T-helper 9 cell (primary cell): ENCODE data around the gene ACOX2.

ENCODE experiments used
- DNase-seq: peaks from one replicate; pipeline ENCODE4 v3.0.0-alpha.2; 2020
- total RNA-seq, 2 donors: gene quantifications; one replicate each; lab custom pipeline; 2026; lab: John Stamatoyannopoulos, UW

Gene ACOX2
- 0 reads per million in 2 donors for total RNA-seq

GRCh38 chr3:58536501-58537411 lies at the start of gene ACOX2:
Gene ACOX2 (minus strand): TSS chr3:58537190. CDS start chr3:58535106, 2,084 bp downstream.
- no peak for DNase-seq

GRCh38 chr3:58585994-58586393 lies 49.0 kb upstream of the ACOX2 start:
- DNase-seq, result no peak

- peak; percentile 32 for DNase-seq
These were observed 48.2 kb upstream of the ACOX2 start for GRCh38 chr3:58585005-58585786.

GRCh38 chr3:58584690-58585004 lies 47.7 kb upstream of the ACOX2 start:
- no peak for DNase-seq

GRCh38 chr3:58581328-58582091 lies 44.5 kb upstream of the ACOX2 start:
- no peak for DNase-seq

- DNase-seq, result no peak
These were observed 43.9 kb upstream of the ACOX2 start for GRCh38 chr3:58580826-58581327.

GRCh38 chr3:58578873-58579272 lies 41.9 kb upstream of the ACOX2 start:
- no peak for DNase-seq

- DNase-seq, result no peak
These were observed 40.4 kb upstream of the ACOX2 start, which contains the start of gene FAM107A for GRCh38 chr3:58577269-58577821. Gene FAM107A (minus strand): TSS chr3:58577391. CDS start chr3:58569860, 7,531 bp downstream.

GRCh38 chr3:58576716-58577115 lies 39.7 kb upstream of the ACOX2 start:
- DNase-seq, result no peak

- DNase-seq, result no peak
These were observed 39.1 kb upstream of the ACOX2 start for GRCh38 chr3:58575971-58576652.

GRCh38 chr3:58574682-58575081 lies 37.7 kb upstream of the ACOX2 start:
- no peak for DNase-seq

GRCh38 chr3:58574106-58574505 lies 37.1 kb upstream of the ACOX2 start:
- DNase-seq, result no peak

- DNase-seq, result no peak
These were observed 36.6 kb upstream of the ACOX2 start for GRCh38 chr3:58573640-58574039.

GRCh38 chr3:58572634-58573230 lies 35.7 kb upstream of the ACOX2 start:
- DNase-seq, result no peak

- DNase-seq, result no peak
These were observed 35.1 kb upstream of the ACOX2 start for GRCh38 chr3:58572013-58572633.

- DNase-seq, result no peak
These were observed 33.9 kb upstream of the ACOX2 start for GRCh38 chr3:58570851-58571250.

- DNase-seq, result no peak
These were observed 32.5 kb upstream of the ACOX2 start for GRCh38 chr3:58569287-58570001.

GRCh38 chr3:58568572-58569286 lies 31.7 kb upstream of the ACOX2 start:
- peak; percentile 68 for DNase-seq

GRCh38 chr3:58567251-58567515 lies 30.2 kb upstream of the ACOX2 start:
- DNase-seq, result no peak
